Smooth muscle cell (in vitro differentiated cells): ENCODE results near the gene MVD. TPM values are rescaled to one million over a fixed set of nuclear protein-coding genes. Genes with fewer than 3 reads are reported as not detected.

Experiments used
- DNase-seq: peaks from one replicate; lab custom pipeline; 2025; ENCODE audit not compliant: unreplicated experiment; lab: John Stamatoyannopoulos, UW
- H2AFZ ChIP-seq: fragments of 200-600 bp; sonication (generic); 2 replicates; pipeline ENCODE4 v1.6.0; 2016; ENCODE audit warnings: antibody characterized with exemption, low read depth, mild to moderate bottlenecking
- H3F3A ChIP-seq: fragments of 200-600 bp; sonication (generic); 2 replicates; pipeline ENCODE4 v1.6.0; 2017; ENCODE audit warnings: antibody characterized with exemption, low read depth
- H3K27ac ChIP-seq: fragments of 200-600 bp; sonication (generic); 2 replicates; pipeline ENCODE4 v1.5.1; 2016; ENCODE audit warnings: low read depth, mild to moderate bottlenecking
- H3K27me3 ChIP-seq: fragments of 200-600 bp; sonication (generic); 2 replicates; pipeline ENCODE4 v1.6.1; 2016; ENCODE audit warnings: low read depth, mild to moderate bottlenecking
- H3K36me3 ChIP-seq: fragments of 200-600 bp; sonication (generic); 2 replicates; pipeline ENCODE4 v1.5.1; 2016; ENCODE audit warnings: low read depth
- H3K4me1 ChIP-seq: fragments of 200-600 bp; sonication (generic); 2 replicates; pipeline ENCODE4 v1.5.1; 2016; ENCODE audit warnings: low read depth
- H3K4me2 ChIP-seq: fragments of 200-600 bp; sonication (generic); 2 replicates; pipeline ENCODE4 v1.6.0; 2016; ENCODE audit warnings: mild to moderate bottlenecking
- H3K4me3 ChIP-seq: fragments of 200-600 bp; sonication (generic); 2 replicates; pipeline ENCODE4 v1.5.1; 2016; ENCODE audit warnings: mild to moderate bottlenecking
- H3K79me2 ChIP-seq: fragments of 200-600 bp; sonication (generic); 2 replicates; pipeline ENCODE4 v1.6.0; 2016; ENCODE audit warnings: low read depth, mild to moderate bottlenecking
- H3K9ac ChIP-seq: fragments of 200-600 bp; sonication (generic); 2 replicates; pipeline ENCODE4 v1.6.0; 2016; ENCODE audit warnings: low read depth
- H3K9me3 ChIP-seq: fragments of 200-600 bp; sonication (generic); replicated peaks from 2 replicates; pipeline ENCODE4 v1.5.1; 2016; ENCODE audit warnings: low read depth
- H4K20me1 ChIP-seq: fragments of 200-600 bp; sonication (generic); 2 replicates; pipeline ENCODE4 v1.6.0; 2016; ENCODE audit warnings: low read depth
- CTCF ChIP-seq: fragments of 200-600 bp; sonication (generic); IDR thresholded peaks from 2 replicates; pipeline ENCODE4 v1.5.1; 2017; ENCODE audit warnings: borderline replicate concordance, mild to moderate bottlenecking, antibody characterized with exemption; ENCODE audit not compliant: insufficient read depth, poor library complexity, severe bottlenecking
- WGBS: methylation state at CpG from one replicate; pipeline ENCODE4 v1.1.7; 2016; ENCODE audit warnings: low lambda C conversion rate; 5-methylcytosine and 5-hydroxymethylcytosine counted together
- polyA plus RNA-seq: library from polyadenylated mRNA; unstranded; fragments of >200 nt; fragmentation: Nextera tagmentation; extraction: Ambion mirVana; gene quantifications from 2 replicates; pipeline ENCODE4 v1.2.1, GENCODE V29; 2016
- total RNA-seq: library from RNA; depleted of rRNA; stranded (reverse); fragments of >200 nt; gene quantifications from 2 replicates; pipeline ENCODE4 v1.2.3, GENCODE V29; 2014

The MVD gene
- total and polyA plus RNA-seq, 2 experiments from 2014 or later: 46.1 to 113 TPM

- Histone ChIP-seq H3F3A (no peaks in the 10 kb centered on the region), H3K9me3 (no peaks in the 10 kb centered on the region), H3K36me3 (no peaks in the 10 kb centered on the region), H4K20me1 (peaks cover 35% of the 10 kb centered on the region), H2AFZ (no peak overlapping the region), H3K9ac (no peak overlapping the region), H3K4me2 (no peak overlapping the region), H3K27ac (no peak overlapping the region), H3K4me1 (peaks cover 5% of the 10 kb centered on the region), H3K27me3 (no peaks in the 10 kb centered on the region), H3K4me3 (no peak overlapping the region), H3K79me2 (no peaks in the 10 kb centered on the region)
- no peak for TF ChIP-seq CTCF
- no peak for DNase-seq
- WGBS: 96% methylated on average over 13 of the region's 22 CpGs
Measured at GRCh38 chr16:88647178-88648070, 15.5 kb downstream of the MVD start.

- Histone ChIP-seq H3K36me3 (no peaks in the 10 kb centered on the region), H3K27me3 (no peaks in the 10 kb centered on the region), H3K4me2 (no peak overlapping the region), H3K9ac (no peak overlapping the region), H3K9me3 (no peaks in the 10 kb centered on the region), H3K4me1 (peaks cover 5% of the 10 kb centered on the region), H3K79me2 (no peaks in the 10 kb centered on the region), H3K4me3 (no peak overlapping the region), H2AFZ (no peak overlapping the region), H3F3A (no peaks in the 10 kb centered on the region), H3K27ac (no peak overlapping the region), H4K20me1 (peaks cover 35% of the 10 kb centered on the region)
- no peak for DNase-seq
- 95% methylated on average over 28 of the region's 28 CpGs for WGBS
- TF ChIP-seq CTCF: no peak
Measured at GRCh38 chr16:88646345-88647034, 16.4 kb downstream of the MVD start.

GRCh38 chr16:88645941-88646340 lies 16.9 kb downstream of the MVD start:
- Histone ChIP-seq H2AFZ (no peak overlapping the region), H3F3A (no peaks in the 10 kb centered on the region), H3K4me3 (no peak overlapping the region), H3K36me3 (no peaks in the 10 kb centered on the region), H3K27ac (no peak overlapping the region), H3K79me2 (no peaks in the 10 kb centered on the region), H3K4me1 (no peaks in the 10 kb centered on the region), H3K9me3 (no peaks in the 10 kb centered on the region), H3K9ac (no peak overlapping the region), H4K20me1 (peaks cover 35% of the 10 kb centered on the region), H3K4me2 (no peak overlapping the region), H3K27me3 (no peaks in the 10 kb centered on the region)
- TF ChIP-seq CTCF: no peak
- DNase-seq: no peak
- 96% methylated on average over 23 of the region's 23 CpGs for WGBS
